ENCODE measurements around the gene POLR2L. TPM values are rescaled to one million over a fixed set of nuclear protein-coding genes. Genes with fewer than 3 reads are reported as not detected.
A peak's percentile ranks its signal among the peaks of the same experiment; 100 is the strongest.

Gene POLR2L
- total RNA-seq, 1 donor from 2014 or later: 76.7 TPM

DNA sequence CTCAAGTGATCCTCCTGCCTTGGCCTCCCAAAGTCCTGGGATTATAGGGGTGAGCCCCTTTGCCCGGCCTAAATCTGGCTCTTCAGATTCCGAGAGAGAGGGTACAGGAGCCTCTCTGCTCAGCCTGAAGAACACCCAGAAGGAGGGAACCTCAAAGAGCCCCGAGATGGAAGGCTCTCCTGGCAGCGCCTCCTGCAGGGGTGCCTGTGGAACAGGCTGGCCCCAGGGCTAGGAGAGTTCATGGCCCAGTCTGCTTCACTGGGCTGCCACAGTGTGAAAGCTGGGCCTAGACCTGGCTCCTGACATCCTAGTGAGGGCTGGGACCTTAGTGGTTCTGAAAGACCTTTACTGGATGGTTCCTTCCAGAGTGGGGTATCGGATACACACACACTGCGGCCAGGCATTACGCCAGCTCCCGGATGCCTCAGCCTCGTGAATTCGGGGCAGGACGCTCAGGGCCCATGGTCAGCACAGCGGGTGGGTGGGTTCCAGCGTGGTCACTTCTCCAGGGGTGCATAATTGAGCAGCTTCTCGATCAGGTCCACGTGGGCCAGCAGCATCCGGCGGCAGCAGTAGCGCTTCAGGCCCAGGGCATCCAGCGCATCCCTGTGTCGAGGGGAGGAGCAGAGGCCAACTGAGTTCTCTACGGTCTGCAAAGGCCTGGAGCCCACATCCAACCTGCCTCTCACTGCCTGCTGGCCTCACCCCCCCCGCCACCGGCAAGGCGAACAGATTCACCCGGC lies 2.3 kb downstream of the POLR2L start:
- TF ChIP-seq, protein P1, sequence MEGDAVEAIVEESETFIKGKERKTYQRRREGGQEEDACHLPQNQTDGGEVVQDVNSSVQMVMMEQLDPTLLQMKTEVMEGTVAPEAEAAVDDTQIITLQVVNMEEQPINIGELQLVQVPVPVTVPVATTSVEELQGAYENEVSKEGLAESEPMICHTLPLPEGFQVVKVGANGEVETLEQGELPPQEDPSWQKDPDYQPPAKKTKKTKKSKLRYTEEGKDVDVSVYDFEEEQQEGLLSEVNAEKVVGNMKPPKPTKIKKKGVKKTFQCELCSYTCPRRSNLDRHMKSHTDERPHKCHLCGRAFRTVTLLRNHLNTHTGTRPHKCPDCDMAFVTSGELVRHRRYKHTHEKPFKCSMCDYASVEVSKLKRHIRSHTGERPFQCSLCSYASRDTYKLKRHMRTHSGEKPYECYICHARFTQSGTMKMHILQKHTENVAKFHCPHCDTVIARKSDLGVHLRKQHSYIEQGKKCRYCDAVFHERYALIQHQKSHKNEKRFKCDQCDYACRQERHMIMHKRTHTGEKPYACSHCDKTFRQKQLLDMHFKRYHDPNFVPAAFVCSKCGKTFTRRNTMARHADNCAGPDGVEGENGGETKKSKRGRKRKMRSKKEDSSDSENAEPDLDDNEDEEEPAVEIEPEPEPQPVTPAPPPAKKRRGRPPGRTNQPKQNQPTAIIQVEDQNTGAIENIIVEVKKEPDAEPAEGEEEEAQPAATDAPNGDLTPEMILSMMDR (IDR thresholded peaks at IDR 0.05; ENCODE audit: unreplicated experiment): no peak
- no peak overlapping the region for H3K27ac Mint-ChIP-seq (ENCODE audit: unreplicated experiment)
- H3K27me3 Mint-ChIP-seq (ENCODE audit: unreplicated experiment): peaks cover 3% of the 10 kb centered on the region
- H3K36me3 Mint-ChIP-seq (ENCODE audit: low read depth, unreplicated experiment): no peaks in the 10 kb centered on the region
- no peaks in the 10 kb centered on the region for H3K9me3 Mint-ChIP-seq (ENCODE audit: unreplicated experiment)
- H3K4me3 Mint-ChIP-seq (ENCODE audit: unreplicated experiment): peak overlapping the region; percentile 73
- DNase-seq (ENCODE audit: low spot score): no peak
- peaks cover 10% of the 10 kb centered on the region for H3K4me1 Mint-ChIP-seq (ENCODE audit: unreplicated experiment)

- TF ChIP-seq, protein P1 (IDR thresholded peaks at IDR 0.05; ENCODE audit: unreplicated experiment): no peak
- no peak overlapping the region for H3K4me3 Mint-ChIP-seq (ENCODE audit: unreplicated experiment)
- no peaks in the 10 kb centered on the region for H3K9me3 Mint-ChIP-seq (ENCODE audit: unreplicated experiment)
- H3K4me1 Mint-ChIP-seq (ENCODE audit: unreplicated experiment): peaks cover 7% of the 10 kb centered on the region
- H3K27ac Mint-ChIP-seq (ENCODE audit: unreplicated experiment): no peak overlapping the region
- no peak for DNase-seq (ENCODE audit: low spot score)
- H3K27me3 Mint-ChIP-seq (ENCODE audit: unreplicated experiment): peaks cover 3% of the 10 kb centered on the region
- no peaks in the 10 kb centered on the region for H3K36me3 Mint-ChIP-seq (ENCODE audit: low read depth, unreplicated experiment)
Measured at GRCh38 chr11:839280-839623, 3.1 kb downstream of the POLR2L start.

- no peak overlapping the region for H3K4me3 Mint-ChIP-seq (ENCODE audit: unreplicated experiment)
- H3K36me3 Mint-ChIP-seq (ENCODE audit: low read depth, unreplicated experiment): no peaks in the 10 kb centered on the region
Measured at GRCh38 chr11:838441-839279, 3.7 kb downstream of the POLR2L start.

GRCh38 chr11:837990-838307 lies 4.4 kb downstream of the POLR2L start:
- no peak for DNase-seq (ENCODE audit: low spot score)
- H3K27ac Mint-ChIP-seq (ENCODE audit: unreplicated experiment): no peak overlapping the region
- no peaks in the 10 kb centered on the region for H3K9me3 Mint-ChIP-seq (ENCODE audit: unreplicated experiment)
- no peak overlapping the region for H3K4me3 Mint-ChIP-seq (ENCODE audit: unreplicated experiment)
- TF ChIP-seq, protein P1 (IDR thresholded peaks at IDR 0.05; ENCODE audit: unreplicated experiment): no peak
- peaks cover 10% of the 10 kb centered on the region for H3K4me1 Mint-ChIP-seq (ENCODE audit: unreplicated experiment)
- H3K36me3 Mint-ChIP-seq (ENCODE audit: low read depth, unreplicated experiment): no peaks in the 10 kb centered on the region
- peaks cover 6% of the 10 kb centered on the region for H3K27me3 Mint-ChIP-seq (ENCODE audit: unreplicated experiment)

More at GRCh38 chr11:838441-839279, 3.7 kb downstream of the POLR2L start:
- DNase-seq (ENCODE audit: low spot score): peak; percentile 42
- TF ChIP-seq, protein P1 (IDR thresholded peaks at IDR 0.05; ENCODE audit: unreplicated experiment): peak; percentile 26
- H3K4me1 Mint-ChIP-seq (ENCODE audit: unreplicated experiment): peaks cover 10% of the 10 kb centered on the region
- peaks cover 8% of the 10 kb centered on the region for H3K27me3 Mint-ChIP-seq (ENCODE audit: unreplicated experiment)
- no peaks in the 10 kb centered on the region for H3K9me3 Mint-ChIP-seq (ENCODE audit: unreplicated experiment)
- H3K27ac Mint-ChIP-seq (ENCODE audit: unreplicated experiment): no peak overlapping the region

Data from endothelial cell (in vitro differentiated cells).